Osteoblast (primary cell): ENCODE results near the gene SDF2. TPM values are rescaled to one million over a fixed set of nuclear protein-coding genes. Genes with fewer than 3 reads are reported as not detected.

Experiments
- DNase-seq: peaks from one replicate; pipeline ENCODE4 v3.0.0; 2011; ENCODE audit warnings: low spot score, mixed read lengths; ENCODE audit not compliant: insufficient read length; ENCODE audit errors: missing footprints
- H2AFZ ChIP-seq: 2 replicates; pipeline ENCODE4 v1.6.0; 2011; ENCODE audit warnings: mild to moderate bottlenecking, low read length
- H3K27ac ChIP-seq: 2 replicates; pipeline ENCODE4 v1.5.1; 2011; ENCODE audit warnings: mild to moderate bottlenecking, low read depth, low read length, moderate library complexity
- H3K27me3 ChIP-seq: 2 replicates; pipeline ENCODE4 v1.6.0; 2012; ENCODE audit warnings: mild to moderate bottlenecking, control low read depth, inconsistent platforms, low read length, moderate library complexity; ENCODE audit not compliant: insufficient read depth
- H3K36me3 ChIP-seq: 2 replicates; pipeline ENCODE4 v1.5.1; 2011; ENCODE audit warnings: mild to moderate bottlenecking, low read length, control low read depth, moderate library complexity; ENCODE audit not compliant: insufficient read depth
- H3K4me1 ChIP-seq: 2 replicates; pipeline ENCODE4 v1.5.1; 2011; ENCODE audit warnings: mild to moderate bottlenecking, low read length, control low read depth, moderate library complexity; ENCODE audit not compliant: insufficient read depth
- H3K4me2 ChIP-seq: 2 replicates; pipeline ENCODE4 v1.6.0; 2011; ENCODE audit warnings: mild to moderate bottlenecking, low read length; ENCODE audit not compliant: insufficient read depth
- H3K4me3 ChIP-seq: fragments of 200-600 bp; sonication (generic); 3 replicates; pipeline ENCODE4 v1.5.1; 2012; ENCODE audit warnings: mild to moderate bottlenecking, low read length, inconsistent platforms; ENCODE audit not compliant: insufficient read depth
- H3K79me2 ChIP-seq: 2 replicates; pipeline ENCODE4 v1.6.0; 2012; ENCODE audit warnings: mild to moderate bottlenecking, low read length, control low read depth, inconsistent platforms; ENCODE audit not compliant: insufficient read depth
- H3K9me3 ChIP-seq: 2 replicates; pipeline ENCODE4 v1.5.1; 2011; ENCODE audit warnings: low read depth, low read length, control low read depth
- H4K20me1 ChIP-seq: 2 replicates; pipeline ENCODE4 v1.6.0; 2012; ENCODE audit warnings: mild to moderate bottlenecking, low read length, control low read depth; ENCODE audit not compliant: insufficient read depth
- total RNA-seq: library from RNA; depleted of rRNA; stranded (reverse); fragments of >200 nt; gene quantifications from 2 replicates; pipeline ENCODE4 v1.2.3, GENCODE V29; 2012
- TF ChIP-seq, protein P1 (sequence below): IDR thresholded peaks from 2 replicates; pipeline ENCODE4 v1.5.1; 2011; ENCODE audit warnings: mild to moderate bottlenecking, low read depth, low read length, moderate library complexity; ENCODE audit errors: extremely low read depth

Gene SDF2
- total RNA-seq, 1 donor, result 40.9 TPM

DNA sequence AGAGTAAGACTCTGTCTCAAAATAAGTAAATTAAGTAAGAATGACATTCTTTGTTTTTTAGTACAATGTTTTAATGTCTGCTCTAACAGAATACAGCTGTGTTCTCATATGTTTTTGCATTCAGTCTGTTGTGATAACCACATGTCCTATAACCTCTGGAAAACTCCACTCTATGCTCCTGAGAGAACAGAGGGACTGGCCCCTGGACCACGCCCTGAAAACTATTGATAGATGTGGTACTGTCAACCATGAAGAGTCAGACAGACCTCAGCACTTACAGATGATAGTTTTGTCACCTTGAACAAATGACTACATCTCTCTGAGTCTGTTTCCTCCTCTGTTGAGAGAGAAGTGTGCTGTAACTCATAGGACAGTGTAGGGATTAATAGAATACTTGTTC, 8.2 kb upstream of the SDF2 start:
- H4K20me1 ChIP-seq, result peaks cover 45% of the 10 kb centered on the region
- H3K4me3 ChIP-seq, result no peak overlapping the region
- H3K4me1 ChIP-seq, result no peaks in the 10 kb centered on the region
- H3K79me2 ChIP-seq, result peaks cover 66% of the 10 kb centered on the region
- H2AFZ ChIP-seq, result no peak overlapping the region
- H3K4me2 ChIP-seq, result no peak overlapping the region
- H3K27ac ChIP-seq, result no peak overlapping the region
- TF ChIP-seq, protein P1, sequence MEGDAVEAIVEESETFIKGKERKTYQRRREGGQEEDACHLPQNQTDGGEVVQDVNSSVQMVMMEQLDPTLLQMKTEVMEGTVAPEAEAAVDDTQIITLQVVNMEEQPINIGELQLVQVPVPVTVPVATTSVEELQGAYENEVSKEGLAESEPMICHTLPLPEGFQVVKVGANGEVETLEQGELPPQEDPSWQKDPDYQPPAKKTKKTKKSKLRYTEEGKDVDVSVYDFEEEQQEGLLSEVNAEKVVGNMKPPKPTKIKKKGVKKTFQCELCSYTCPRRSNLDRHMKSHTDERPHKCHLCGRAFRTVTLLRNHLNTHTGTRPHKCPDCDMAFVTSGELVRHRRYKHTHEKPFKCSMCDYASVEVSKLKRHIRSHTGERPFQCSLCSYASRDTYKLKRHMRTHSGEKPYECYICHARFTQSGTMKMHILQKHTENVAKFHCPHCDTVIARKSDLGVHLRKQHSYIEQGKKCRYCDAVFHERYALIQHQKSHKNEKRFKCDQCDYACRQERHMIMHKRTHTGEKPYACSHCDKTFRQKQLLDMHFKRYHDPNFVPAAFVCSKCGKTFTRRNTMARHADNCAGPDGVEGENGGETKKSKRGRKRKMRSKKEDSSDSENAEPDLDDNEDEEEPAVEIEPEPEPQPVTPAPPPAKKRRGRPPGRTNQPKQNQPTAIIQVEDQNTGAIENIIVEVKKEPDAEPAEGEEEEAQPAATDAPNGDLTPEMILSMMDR, result no peak
- no peak for DNase-seq
- H3K9me3 ChIP-seq, result no peaks in the 10 kb centered on the region
- no peaks in the 10 kb centered on the region for H3K27me3 ChIP-seq
- H3K36me3 ChIP-seq, result peaks cover 63% of the 10 kb centered on the region

- no peak overlapping the region for H3K27ac ChIP-seq
- H3K4me1 ChIP-seq, result peaks cover 10% of the 10 kb centered on the region
- peaks cover 43% of the 10 kb centered on the region for H3K36me3 ChIP-seq
- H3K79me2 ChIP-seq, result peaks cover 86% of the 10 kb centered on the region
- TF ChIP-seq, protein P1, result no peak
- H3K27me3 ChIP-seq, result no peaks in the 10 kb centered on the region
- DNase-seq, result no peak
- H3K4me2 ChIP-seq, result no peak overlapping the region
- H2AFZ ChIP-seq, result no peak overlapping the region
- no peak overlapping the region for H3K4me3 ChIP-seq
- peaks cover 60% of the 10 kb centered on the region for H4K20me1 ChIP-seq
- H3K9me3 ChIP-seq, result no peaks in the 10 kb centered on the region
Observed at GRCh38 chr17:28667870-28668269, 6.2 kb upstream of the SDF2 start.

DNA sequence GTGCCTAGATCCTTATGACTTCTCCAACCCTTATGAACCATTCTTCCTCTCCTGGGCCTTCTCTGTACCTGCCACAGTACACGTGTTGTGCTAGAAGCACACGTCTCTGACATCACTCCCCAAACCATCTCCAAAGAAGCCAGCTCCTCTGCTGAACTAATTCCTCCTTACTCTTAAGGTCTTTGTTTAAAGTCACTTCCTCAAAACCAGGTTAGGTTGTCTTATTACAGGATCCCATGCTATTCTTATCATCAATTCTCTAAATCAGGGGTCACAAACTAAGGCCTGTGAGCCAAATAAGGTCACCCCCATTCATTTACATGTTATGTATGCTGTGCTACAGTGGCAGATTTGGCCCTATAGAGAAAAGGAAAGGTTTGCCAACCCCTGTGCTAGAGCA, 4.3 kb upstream of the SDF2 start:
- TF ChIP-seq, protein P1, result no peak
- H3K79me2 ChIP-seq, result peaks cover 95% of the 10 kb centered on the region
- no peak overlapping the region for H3K4me3 ChIP-seq
- H3K27me3 ChIP-seq, result no peaks in the 10 kb centered on the region
- no peak overlapping the region for H3K4me2 ChIP-seq
- peaks cover 29% of the 10 kb centered on the region for H3K36me3 ChIP-seq
- DNase-seq, result no peak
- H3K4me1 ChIP-seq, result peaks cover 16% of the 10 kb centered on the region
- peaks cover 63% of the 10 kb centered on the region for H4K20me1 ChIP-seq
- H3K27ac ChIP-seq, result no peak overlapping the region
- no peaks in the 10 kb centered on the region for H3K9me3 ChIP-seq
- no peak overlapping the region for H2AFZ ChIP-seq

DNA sequence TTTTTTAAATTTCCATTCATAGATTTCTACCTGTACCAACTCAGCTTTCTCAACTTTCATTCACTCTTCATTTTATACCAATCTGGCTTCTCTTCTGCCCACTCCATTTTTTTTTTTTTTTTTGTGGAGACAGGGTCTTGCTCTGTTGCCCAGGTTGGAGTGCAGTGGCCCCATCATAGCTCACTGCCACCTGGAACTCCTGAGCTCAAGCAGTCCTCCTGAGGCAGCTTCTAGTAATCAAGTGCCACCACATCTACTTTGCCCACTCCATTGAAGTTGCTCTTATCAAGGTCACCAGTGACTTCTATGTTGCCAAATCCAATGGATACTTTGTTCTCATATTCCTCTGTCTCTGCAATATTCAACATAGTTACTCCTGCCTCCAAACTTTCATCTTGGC, 2.0 kb upstream of the SDF2 start:
- H3K36me3 ChIP-seq, result peaks cover 18% of the 10 kb centered on the region
- TF ChIP-seq, protein P1, result no peak
- H3K27ac ChIP-seq, result peak overlapping the region; percentile 27
- peaks cover 25% of the 10 kb centered on the region for H3K4me1 ChIP-seq
- no peak overlapping the region for H3K4me3 ChIP-seq
- DNase-seq, result no peak
- H2AFZ ChIP-seq, result no peak overlapping the region
- H3K27me3 ChIP-seq, result no peaks in the 10 kb centered on the region
- peaks cover 55% of the 10 kb centered on the region for H4K20me1 ChIP-seq
- peak overlapping the region; percentile 93 for H3K4me2 ChIP-seq
- no peaks in the 10 kb centered on the region for H3K9me3 ChIP-seq
- H3K79me2 ChIP-seq, result peaks cover 92% of the 10 kb centered on the region
